CMK (cell line): ENCODE results near the gene PGC.

Source experiments
- DNase-seq: peaks from one replicate; pipeline ENCODE4 v3.0.0-alpha.2; 2010; ENCODE audit warnings: low read depth

Gene PGC

GRCh38 chr6:41747256-41748101 is at the start of gene PGC:
Gene PGC (minus strand): TSS chr6:41747397. CDS start chr6:41747334, 63 bp downstream.
- no peak for DNase-seq

GRCh38 chr6:41796474-41796873 is 49.3 kb upstream of the PGC start:
- no peak for DNase-seq

DNA sequence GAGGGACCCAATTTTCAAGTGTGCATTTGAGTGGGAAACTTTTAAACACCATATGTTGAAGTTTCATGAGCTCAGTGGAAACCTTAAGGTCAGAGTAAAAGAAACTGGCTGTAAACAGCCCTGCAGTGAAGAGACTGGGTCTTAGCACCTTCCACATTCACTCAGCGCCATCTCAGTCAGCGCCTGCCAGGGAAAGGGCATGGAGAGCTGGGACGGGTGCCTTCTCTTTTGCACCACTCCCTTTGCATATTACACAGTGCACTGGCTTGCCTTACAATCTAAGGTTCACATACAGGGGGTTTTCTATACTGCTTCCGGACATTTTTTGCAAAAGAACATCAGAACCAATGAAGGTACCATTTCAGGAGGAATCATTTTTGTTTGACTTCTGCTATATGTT is 44.8 kb upstream of the PGC start:
- DNase-seq, result no peak

GRCh38 chr6:41791305-41791704 is 44.1 kb upstream of the PGC start:
- no peak for DNase-seq

GRCh38 chr6:41790045-41790444 is 42.8 kb upstream of the PGC start:
- DNase-seq, result no peak

DNA sequence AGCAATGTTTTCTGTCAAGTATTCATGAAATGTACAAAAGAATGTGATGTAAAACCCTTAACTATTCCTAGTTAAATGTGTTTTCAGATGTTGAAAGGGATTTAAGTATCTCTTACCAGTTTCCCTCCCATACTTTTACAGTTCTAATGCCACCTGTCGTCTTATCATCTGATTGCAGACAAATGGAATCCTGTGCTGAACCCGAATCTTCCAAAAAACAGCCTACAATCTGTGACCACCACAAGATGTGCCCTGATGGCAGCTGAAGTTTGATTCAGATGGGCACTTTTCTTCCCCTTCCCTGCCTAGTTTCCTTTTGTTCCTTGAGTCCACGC is 42.2 kb upstream of the PGC start:
- DNase-seq, result no peak

DNA sequence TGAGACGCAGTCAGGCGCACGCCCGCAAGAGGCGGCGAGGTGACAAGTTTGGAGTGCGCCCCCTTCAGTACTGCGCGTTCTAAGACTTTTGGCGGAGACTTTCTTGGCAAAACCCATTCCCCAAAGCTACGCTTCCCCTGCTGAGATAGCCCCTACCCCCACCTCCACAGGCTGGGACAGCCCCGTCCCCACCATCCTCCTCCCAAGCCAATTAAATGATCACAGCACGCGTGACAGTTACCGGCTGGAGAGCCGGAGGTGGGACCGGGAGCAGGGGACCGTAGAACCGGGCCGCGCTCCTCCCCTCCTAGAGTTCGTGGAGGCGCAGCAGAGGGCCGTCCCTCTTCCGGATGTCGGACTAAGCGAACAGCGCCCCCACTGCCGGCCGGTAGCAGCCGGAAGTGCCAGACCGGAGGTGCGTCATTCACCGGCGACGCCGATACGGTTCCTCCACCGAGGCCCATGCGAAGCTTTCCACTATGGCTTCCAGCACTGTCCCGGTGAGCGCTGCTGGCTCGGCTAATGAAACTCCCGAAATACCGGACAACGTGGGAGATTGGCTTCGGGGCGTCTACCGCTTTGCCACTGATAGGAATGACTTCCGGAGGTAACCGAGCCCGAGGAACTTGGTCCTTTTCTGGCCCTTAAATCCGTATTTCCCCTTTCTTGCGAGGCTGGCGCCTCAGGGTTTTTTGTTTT is 40.2 kb upstream of the PGC start, which contains the start of gene TOMM6:
Gene TOMM6 (plus strand): TSS at position 476 of the 699 bp plus-strand sequence. CDS start 4 bp downstream, at position 480.
- DNase-seq, result peak; percentile 77

DNA sequence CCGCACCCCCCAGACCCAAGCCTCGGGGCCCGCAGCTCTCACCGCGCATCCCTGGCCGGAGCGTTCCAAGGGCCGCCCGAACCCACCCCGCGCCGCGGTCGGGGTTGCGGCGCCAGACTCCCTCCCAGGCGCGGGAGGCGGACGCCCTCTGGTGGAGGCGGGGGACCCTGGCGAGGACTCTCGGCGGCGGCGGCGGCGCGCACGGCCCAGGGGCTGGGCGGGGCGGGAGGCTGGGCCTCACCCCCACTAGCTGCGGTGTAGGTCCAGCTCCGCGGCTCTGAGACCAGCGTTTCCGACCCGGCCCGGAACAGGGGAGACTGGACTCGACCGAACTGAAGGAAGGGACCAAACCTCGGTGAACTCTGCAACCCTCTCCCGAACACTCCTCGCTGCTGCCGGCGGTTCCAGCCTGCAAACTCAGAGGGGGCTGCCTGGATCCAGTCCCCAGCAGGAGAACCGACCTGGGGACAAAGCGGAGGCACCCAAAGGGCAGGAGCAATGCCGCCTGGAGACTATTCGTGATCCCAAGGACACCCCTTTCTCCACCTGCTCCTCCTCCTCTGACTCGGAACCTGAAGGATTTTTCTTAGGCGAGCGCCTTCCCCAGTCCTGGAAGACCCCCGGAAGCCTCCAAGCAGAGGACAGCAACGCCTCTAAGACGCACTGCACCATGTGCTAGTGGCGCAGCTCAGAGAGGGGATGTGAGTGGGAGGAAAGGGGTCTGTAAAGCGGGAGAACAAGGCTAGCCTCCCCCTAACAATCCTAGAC is 39.4 kb upstream of the PGC start:
- DNase-seq, result peak; percentile 41

GRCh38 chr6:41785689-41786450 is 38.7 kb upstream of the PGC start:
- no peak for DNase-seq

DNA sequence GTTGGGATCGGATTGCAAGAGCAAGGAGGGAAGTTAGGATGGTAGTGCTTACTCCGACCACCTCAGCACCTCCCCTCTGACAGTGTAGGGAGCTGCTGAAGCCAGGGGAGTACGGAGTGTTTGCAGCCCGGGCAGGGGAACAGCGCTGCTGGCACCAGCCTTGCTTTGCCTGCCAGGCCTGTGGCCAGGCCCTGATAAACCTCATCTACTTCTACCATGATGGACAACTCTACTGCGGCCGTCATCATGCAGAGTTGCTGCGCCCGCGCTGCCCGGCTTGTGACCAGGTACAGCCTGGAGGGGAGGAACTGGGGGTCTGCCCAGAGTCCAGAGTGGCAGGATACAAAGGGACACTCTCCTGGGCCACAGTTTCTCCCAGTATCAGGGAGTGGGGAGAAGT is 38.1 kb upstream of the PGC start:
- no peak for DNase-seq

DNA sequence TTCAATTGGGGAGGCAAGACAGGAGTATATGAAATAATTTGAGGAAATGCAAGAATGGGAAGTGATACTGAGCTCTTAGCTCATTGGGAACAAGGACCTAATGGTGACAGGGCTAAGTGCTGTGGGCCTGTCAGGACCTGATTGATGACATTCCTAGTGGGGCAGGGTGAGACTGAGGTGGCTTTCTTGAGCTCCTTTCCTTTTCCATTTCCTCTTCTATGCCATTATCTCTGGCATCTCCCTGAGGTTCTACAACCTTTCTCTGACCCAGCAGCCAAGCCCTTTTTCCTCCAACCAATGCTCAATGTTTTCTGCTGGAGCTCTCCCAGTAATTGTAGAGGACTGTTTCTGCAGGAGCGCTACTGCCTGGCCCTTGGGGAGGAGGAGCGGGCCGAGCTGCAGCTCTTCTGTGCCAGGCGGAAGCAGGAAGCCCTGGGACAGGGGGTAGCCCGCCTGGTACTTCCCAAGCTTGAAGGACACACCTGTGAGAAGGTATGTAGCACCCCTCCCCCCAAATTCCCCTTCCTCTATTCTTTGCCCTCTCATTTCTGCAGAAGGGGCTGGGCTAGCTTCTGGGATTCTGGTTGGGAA is 37.5 kb upstream of the PGC start:
- no peak for DNase-seq

DNA sequence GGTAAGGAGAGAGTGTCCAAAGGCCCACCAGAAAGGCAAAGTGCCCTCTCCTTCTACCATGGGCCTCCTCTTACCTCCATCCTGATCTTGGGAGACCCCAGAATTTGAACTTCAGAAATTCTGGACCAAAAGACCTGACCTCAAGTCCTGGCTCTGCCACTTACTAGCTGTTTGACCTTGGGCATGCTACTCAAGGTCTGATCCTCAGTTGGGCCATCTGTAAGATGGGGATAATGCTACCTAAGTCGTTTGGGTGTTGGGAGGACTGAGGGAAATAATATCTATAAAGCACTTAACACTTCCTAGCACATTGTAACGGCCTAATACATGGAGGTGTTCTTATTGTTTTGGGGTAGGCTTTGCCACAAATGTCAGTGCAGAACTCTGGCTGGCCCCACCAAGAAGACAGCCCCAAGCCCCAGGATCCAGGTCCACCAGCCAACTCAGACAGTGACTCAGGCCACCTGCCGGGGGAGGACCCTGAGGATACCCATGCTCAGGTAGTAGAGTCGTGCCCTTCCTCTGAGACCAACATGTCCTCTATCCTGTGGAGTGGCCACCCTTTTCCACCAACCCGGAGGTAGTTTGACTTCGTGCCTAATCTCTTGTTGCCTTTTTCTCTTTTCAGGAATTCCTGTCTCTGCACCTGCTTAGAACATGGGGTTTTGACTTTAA is 36.0 kb upstream of the PGC start:
- no peak for DNase-seq

- DNase-seq, result no peak
These were observed 34.2 kb upstream of the PGC start for GRCh38 chr6:41781366-41781730.

GRCh38 chr6:41780551-41781365 is 33.6 kb upstream of the PGC start, which contains the start of gene PRICKLE4:
Gene PRICKLE4 (plus strand): TSS chr6:41780782. CDS start chr6:41783474, 2,692 bp downstream.
- DNase-seq, result no peak

- peak; percentile 95 for DNase-seq
These were observed 32.8 kb upstream of the PGC start, which contains the start of gene FRS3 for GRCh38 chr6:41779788-41780550. Gene FRS3 (minus strand): TSS chr6:41779900. CDS start chr6:41776987, 2,913 bp downstream.

DNA sequence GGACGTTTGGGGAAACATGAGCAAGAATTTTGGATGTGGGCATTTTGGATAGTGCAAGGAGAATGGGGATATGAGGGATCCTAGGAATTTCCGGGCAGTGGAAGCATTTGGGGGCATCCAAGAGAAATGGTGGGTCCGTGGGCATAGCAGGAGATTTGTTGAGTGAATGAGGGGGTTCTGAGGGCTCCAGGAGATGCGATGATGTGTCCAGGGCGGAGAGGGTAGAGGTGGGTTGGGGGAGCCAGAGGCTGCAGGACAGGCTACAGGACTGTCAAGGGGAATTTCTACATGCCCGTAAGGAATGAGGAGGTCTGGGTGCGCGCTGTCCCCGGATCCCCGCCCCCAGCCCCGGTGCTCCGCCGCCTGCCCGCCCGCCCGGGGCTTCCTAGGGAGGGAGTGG is 32.1 kb upstream of the PGC start:
- no peak for DNase-seq

GRCh38 chr6:41778895-41779294 is 31.7 kb upstream of the PGC start:
- DNase-seq, result no peak

- DNase-seq, result no peak
These were observed 30.5 kb upstream of the PGC start for GRCh38 chr6:41777551-41778285.
